Measurements from ENCODE around the gene NCAM1. TPM values are rescaled to one million over a fixed set of nuclear protein-coding genes. Genes with fewer than 3 reads are reported as not detected.

NCAM1 gene
- total and polyA plus RNA-seq, 2 donors (not counting 1 experiment from before 2014, with no cell fraction given): 0.17 to 2.6 TPM

GRCh38 chr11:113142508-113142907 lies 181.3 kb downstream of the NCAM1 start:
- no peak for DNase-seq (ENCODE audit: low read depth in 2 of 2)
- no peak overlapping the region for H3K27ac ChIP-seq (ENCODE audit: insufficient read depth, low read length)
- no peak overlapping the region for H3K4me3 ChIP-seq (replicated peaks in 1 of 4; ENCODE audit: control extremely low read depth in 1 of 4, insufficient read depth in 1 of 4, low read depth in 3 of 4, low read length in 4 of 4)
- no peaks in the 10 kb centered on the region for H3K27me3 ChIP-seq (ENCODE audit: control insufficient read depth, insufficient read depth, low read length)
- no peaks in the 10 kb centered on the region for H3K4me1 ChIP-seq (ENCODE audit: control insufficient read depth, extremely low read depth, insufficient read depth, low read length)
- H3K9ac ChIP-seq (ENCODE audit: insufficient read depth, low read length): no peak overlapping the region
- H4K20me1 ChIP-seq (ENCODE audit: control insufficient read depth, extremely low read depth, insufficient read depth, low read length): no peaks in the 10 kb centered on the region
- H3K4me2 ChIP-seq (ENCODE audit: extremely low read depth, insufficient read depth, low read length): no peak overlapping the region
- TF ChIP-seq CTCF (conservative IDR thresholded peaks at IDR 0.05 in 1 of 2, IDR thresholded peaks at IDR 0.05 in 1 of 2; ENCODE audit: low read depth in 1 of 2, low read length in 2 of 2): no peak
- TF ChIP-seq EZH2 (IDR thresholded peaks at IDR 0.05; ENCODE audit: low read length, missing control alignments): no peak
- H3K36me3 ChIP-seq (ENCODE audit: control insufficient read depth, insufficient read depth, low read length): no peaks in the 10 kb centered on the region
- H3K79me2 ChIP-seq (ENCODE audit: control insufficient read depth, insufficient read depth, low read length): no peaks in the 10 kb centered on the region
- H3K9me3 ChIP-seq (ENCODE audit: control insufficient read depth, insufficient read depth, low read depth, low read length): no peaks in the 10 kb centered on the region
- no peak overlapping the region for H2AFZ ChIP-seq (ENCODE audit: low read length)

- Histone ChIP-seq H3K27me3 (ENCODE audit: control insufficient read depth, insufficient read depth, low read length) (no peaks in the 10 kb centered on the region), H3K4me1 (ENCODE audit: control insufficient read depth, extremely low read depth, insufficient read depth, low read length) (no peaks in the 10 kb centered on the region), H3K9me3 (ENCODE audit: control insufficient read depth, insufficient read depth, low read depth, low read length) (no peaks in the 10 kb centered on the region), H3K4me3 (replicated peaks in 1 of 4; ENCODE audit: control extremely low read depth in 1 of 4, insufficient read depth in 1 of 4, low read depth in 3 of 4, low read length in 4 of 4) (no peak overlapping the region), H3K27ac (ENCODE audit: insufficient read depth, low read length) (no peak overlapping the region), H2AFZ (ENCODE audit: low read length) (no peak overlapping the region), H4K20me1 (ENCODE audit: control insufficient read depth, extremely low read depth, insufficient read depth, low read length) (no peaks in the 10 kb centered on the region), H3K79me2 (ENCODE audit: control insufficient read depth, insufficient read depth, low read length) (no peaks in the 10 kb centered on the region), H3K36me3 (ENCODE audit: control insufficient read depth, insufficient read depth, low read length) (no peaks in the 10 kb centered on the region), H3K4me2 (ENCODE audit: extremely low read depth, insufficient read depth, low read length) (no peak overlapping the region), H3K9ac (ENCODE audit: insufficient read depth, low read length) (no peak overlapping the region)
- no peak for DNase-seq (ENCODE audit: low read depth in 2 of 2)
- TF ChIP-seq EZH2 (IDR thresholded peaks at IDR 0.05; ENCODE audit: low read length, missing control alignments): no peak
Measured at GRCh38 chr11:113147249-113147648, 186.0 kb downstream of the NCAM1 start.

GRCh38 chr11:113148076-113148475 lies 186.9 kb downstream of the NCAM1 start:
- H3K4me1 ChIP-seq (ENCODE audit: control insufficient read depth, extremely low read depth, insufficient read depth, low read length): no peaks in the 10 kb centered on the region
- no peaks in the 10 kb centered on the region for H4K20me1 ChIP-seq (ENCODE audit: control insufficient read depth, extremely low read depth, insufficient read depth, low read length)
- no peak overlapping the region for H3K4me3 ChIP-seq (replicated peaks in 1 of 4; ENCODE audit: control extremely low read depth in 1 of 4, insufficient read depth in 1 of 4, low read depth in 3 of 4, low read length in 4 of 4)
- H3K9me3 ChIP-seq (ENCODE audit: control insufficient read depth, insufficient read depth, low read depth, low read length): no peaks in the 10 kb centered on the region
- no peaks in the 10 kb centered on the region for H3K27me3 ChIP-seq (ENCODE audit: control insufficient read depth, insufficient read depth, low read length)
- H2AFZ ChIP-seq (ENCODE audit: low read length): no peak overlapping the region
- no peak for DNase-seq (ENCODE audit: low read depth in 2 of 2)
- TF ChIP-seq EZH2 (IDR thresholded peaks at IDR 0.05; ENCODE audit: low read length, missing control alignments): no peak
- H3K27ac ChIP-seq (ENCODE audit: insufficient read depth, low read length): no peak overlapping the region
- H3K36me3 ChIP-seq (ENCODE audit: control insufficient read depth, insufficient read depth, low read length): no peaks in the 10 kb centered on the region
- no peak overlapping the region for H3K9ac ChIP-seq (ENCODE audit: insufficient read depth, low read length)
- no peaks in the 10 kb centered on the region for H3K79me2 ChIP-seq (ENCODE audit: control insufficient read depth, insufficient read depth, low read length)
- no peak overlapping the region for H3K4me2 ChIP-seq (ENCODE audit: extremely low read depth, insufficient read depth, low read length)

- H3K4me1 ChIP-seq (ENCODE audit: control insufficient read depth, extremely low read depth, insufficient read depth, low read length): no peaks in the 10 kb centered on the region
- DNase-seq (ENCODE audit: low read depth in 2 of 2): no peak
- H3K27me3 ChIP-seq (ENCODE audit: control insufficient read depth, insufficient read depth, low read length): no peaks in the 10 kb centered on the region
- H2AFZ ChIP-seq (ENCODE audit: low read length): no peak overlapping the region
- H4K20me1 ChIP-seq (ENCODE audit: control insufficient read depth, extremely low read depth, insufficient read depth, low read length): no peaks in the 10 kb centered on the region
- no peak overlapping the region for H3K4me3 ChIP-seq (replicated peaks in 1 of 4; ENCODE audit: control extremely low read depth in 1 of 4, insufficient read depth in 1 of 4, low read depth in 3 of 4, low read length in 4 of 4)
- TF ChIP-seq EZH2 (IDR thresholded peaks at IDR 0.05; ENCODE audit: low read length, missing control alignments): no peak
- no peak for TF ChIP-seq CTCF (conservative IDR thresholded peaks at IDR 0.05 in 1 of 2, IDR thresholded peaks at IDR 0.05 in 1 of 2; ENCODE audit: low read depth in 1 of 2, low read length in 2 of 2)
- H3K79me2 ChIP-seq (ENCODE audit: control insufficient read depth, insufficient read depth, low read length): no peaks in the 10 kb centered on the region
- no peaks in the 10 kb centered on the region for H3K9me3 ChIP-seq (ENCODE audit: control insufficient read depth, insufficient read depth, low read depth, low read length)
- no peak overlapping the region for H3K27ac ChIP-seq (ENCODE audit: insufficient read depth, low read length)
- no peaks in the 10 kb centered on the region for H3K36me3 ChIP-seq (ENCODE audit: control insufficient read depth, insufficient read depth, low read length)
- H3K9ac ChIP-seq (ENCODE audit: insufficient read depth, low read length): no peak overlapping the region
- H3K4me2 ChIP-seq (ENCODE audit: extremely low read depth, insufficient read depth, low read length): no peak overlapping the region
Measured at GRCh38 chr11:113148652-113149051, 187.4 kb downstream of the NCAM1 start.

All from fibroblast of lung (primary cell).